NCI-H1105 treated with DMSO at 0.1 percent for 48 hours (cell line): Measurements from ENCODE around the gene MAMDC4.
"Not testable (repeated sequence)": the region's sequence is repeated elsewhere in the genome, so short reads cannot be mapped to it uniquely, and the experiment has no call there.

ENCODE experiments used
- DNase-seq: peaks from one replicate; lab custom pipeline; 2025; lab: John Stamatoyannopoulos, UW

Gene MAMDC4

DNA sequence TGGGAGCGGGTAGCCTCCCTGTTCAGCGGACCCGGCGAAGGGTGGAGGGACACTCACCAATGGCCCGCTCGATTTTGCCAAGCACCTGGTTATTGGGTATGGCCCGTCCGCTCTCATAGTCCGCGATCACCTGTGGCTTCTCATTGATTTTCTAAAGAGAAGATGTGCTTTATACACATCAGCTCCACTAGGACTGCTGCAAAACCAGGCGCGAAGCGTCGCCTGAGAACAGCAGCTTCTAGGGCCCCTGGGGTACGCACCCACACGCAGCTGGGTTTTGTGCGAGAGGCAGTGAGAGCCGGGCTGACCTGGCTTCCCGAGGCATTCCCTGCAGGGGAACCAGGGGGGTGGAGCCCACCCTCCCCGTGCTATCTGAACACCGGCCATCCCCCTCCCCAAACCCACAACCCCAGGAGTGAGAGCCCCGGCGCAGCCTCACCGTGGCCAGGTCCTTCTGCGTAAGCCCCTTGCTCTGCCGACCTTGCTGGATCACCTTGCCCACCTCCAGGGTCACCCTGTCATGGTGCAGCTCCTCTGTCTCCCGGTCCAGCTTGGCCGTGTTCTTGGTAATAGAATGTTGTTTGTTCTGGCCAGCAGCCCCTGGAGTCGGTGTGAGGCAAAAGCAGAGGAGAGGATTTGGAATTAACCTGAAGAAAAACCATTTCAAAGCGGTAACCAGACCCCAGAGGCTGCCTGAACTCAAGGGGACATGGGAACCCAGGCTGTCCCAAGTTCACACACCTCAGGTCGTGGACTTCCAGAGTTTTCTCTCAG is 10.9 kb downstream of the MAMDC4 start:
- no peak for DNase-seq

- DNase-seq = no peak
These were observed 11.6 kb downstream of the MAMDC4 start for GRCh38 chr9:136863623-136864273.

GRCh38 chr9:136865041-136865767 is 13.1 kb downstream of the MAMDC4 start:
- DNase-seq = no peak

GRCh38 chr9:136865768-136866103 is 13.6 kb downstream of the MAMDC4 start:
- DNase-seq = no peak

GRCh38 chr9:136866898-136867421 is 14.8 kb downstream of the MAMDC4 start:
- DNase-seq = not testable (repeated sequence)

DNA sequence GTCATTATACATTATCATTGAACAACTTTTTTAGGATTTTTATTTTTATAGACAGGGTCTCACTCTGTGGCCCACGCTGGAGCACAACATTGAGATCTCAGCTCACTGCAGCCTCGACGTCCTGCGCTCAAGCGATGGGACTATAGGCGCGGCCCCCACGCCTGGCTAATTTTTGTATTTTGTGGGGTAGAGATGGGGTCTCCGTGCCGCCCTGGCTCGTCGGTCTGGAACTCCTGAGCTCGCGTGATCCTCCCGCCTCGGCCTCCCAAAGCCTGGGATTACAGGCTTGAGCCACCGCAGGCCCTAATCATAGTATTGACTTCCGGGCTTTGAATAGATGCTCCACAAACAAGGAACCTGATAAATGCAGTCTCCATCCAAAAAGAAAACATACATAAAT is 15.3 kb downstream of the MAMDC4 start:
- no peak for DNase-seq

GRCh38 chr9:136867917-136868316 is 15.8 kb downstream of the MAMDC4 start:
- DNase-seq = no peak

GRCh38 chr9:136868644-136869043 is 16.5 kb downstream of the MAMDC4 start:
- no peak for DNase-seq

DNA sequence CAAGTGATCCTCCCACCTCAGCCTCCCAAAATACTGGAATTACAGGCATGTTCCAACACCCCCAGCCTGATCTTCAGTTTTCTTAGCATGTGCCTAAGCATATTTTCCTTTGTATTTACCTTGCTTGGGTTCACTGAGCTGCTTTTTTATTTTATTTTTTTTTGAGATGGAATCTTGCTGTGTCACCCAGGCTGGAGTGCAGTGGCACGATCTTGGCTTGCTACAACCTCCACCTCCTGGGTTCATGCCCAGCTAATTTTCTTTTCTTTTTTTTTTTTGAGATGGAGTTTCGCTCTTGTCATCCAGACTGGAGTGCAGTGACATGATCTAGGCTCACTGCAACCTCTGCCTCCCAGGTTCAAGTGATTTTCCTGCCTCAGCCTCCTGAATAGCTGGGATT is 17.5 kb downstream of the MAMDC4 start:
- DNase-seq = not testable (repeated sequence)

DNA sequence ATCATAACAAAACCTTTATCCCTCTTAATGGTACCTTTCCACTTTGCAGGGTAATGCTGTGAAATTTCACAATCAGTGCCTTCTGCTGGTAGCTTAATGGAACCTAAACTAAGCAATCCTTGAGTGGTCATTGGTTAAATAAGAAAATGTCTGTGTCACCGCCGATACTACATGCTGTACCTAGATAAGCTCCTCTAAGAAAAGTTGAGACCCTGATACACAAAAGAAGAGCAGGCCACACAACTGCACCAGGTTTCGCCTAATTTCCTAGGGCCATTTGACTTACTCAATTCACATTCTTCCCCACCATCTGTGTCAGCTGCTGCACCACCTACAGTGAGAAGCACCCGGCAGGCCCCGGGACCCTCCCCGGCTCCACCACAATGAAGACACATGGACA is 23.0 kb downstream of the MAMDC4 start:
- no peak for DNase-seq

DNA sequence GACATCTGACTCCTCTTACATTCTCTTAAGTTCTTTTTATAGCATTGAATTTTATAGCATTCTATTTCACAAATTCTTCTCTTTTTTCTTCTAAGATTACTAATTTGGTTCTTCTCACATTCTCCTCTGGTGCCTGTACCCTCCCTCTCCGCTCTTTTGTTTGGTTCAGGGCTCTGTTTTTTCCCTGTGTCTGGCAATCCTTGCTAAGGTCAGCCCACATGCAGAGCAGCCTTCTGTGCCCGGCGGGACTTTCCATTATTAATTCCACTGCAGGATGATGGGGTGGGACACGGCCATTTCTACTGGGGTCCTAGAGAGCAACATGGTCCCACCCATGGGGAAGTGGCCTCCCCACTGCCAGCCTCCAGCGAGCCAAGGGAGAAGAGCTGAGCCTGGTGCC is 24.3 kb downstream of the MAMDC4 start:
- no peak for DNase-seq

DNA sequence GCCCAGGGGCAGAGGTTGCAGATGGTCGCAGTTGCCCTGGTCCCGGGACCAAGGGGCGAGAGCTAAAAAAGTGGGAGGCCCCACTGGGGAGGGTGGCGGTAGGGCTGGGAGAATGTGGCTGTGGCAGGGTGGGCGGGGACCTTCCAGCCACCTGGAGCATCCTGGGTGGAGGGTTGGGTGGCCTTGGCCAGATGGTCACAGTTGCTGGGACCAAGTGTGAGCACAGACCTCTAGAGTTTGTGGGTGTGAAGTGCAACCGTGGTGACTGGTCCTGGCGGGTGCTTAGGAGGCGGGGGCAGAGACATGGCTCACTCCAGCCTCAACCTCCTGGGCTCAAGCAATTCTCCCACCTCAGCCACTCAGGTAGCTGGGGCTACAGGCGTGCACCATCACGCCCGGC is 28.5 kb downstream of the MAMDC4 start:
- no peak for DNase-seq

- DNase-seq = no peak
These were observed 29.6 kb downstream of the MAMDC4 start for GRCh38 chr9:136881691-136882108.

GRCh38 chr9:136882109-136882946 is 30.2 kb downstream of the MAMDC4 start:
- no peak for DNase-seq

DNA sequence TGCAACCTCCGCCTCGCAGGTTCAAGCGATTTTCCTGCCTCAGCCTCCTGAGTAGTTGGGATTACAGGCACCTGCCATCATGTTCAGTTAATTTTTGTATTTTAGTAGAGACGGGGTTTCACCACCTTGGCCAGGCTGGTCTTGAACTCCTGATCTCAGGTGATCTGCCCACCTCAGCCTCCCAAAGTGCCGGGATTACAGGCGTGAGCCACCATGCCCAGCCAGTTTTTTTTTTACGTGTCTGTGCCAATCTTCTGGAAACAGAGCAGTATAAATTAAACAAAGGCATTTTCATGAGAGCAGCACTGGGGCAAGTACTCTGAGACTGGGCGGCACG is 30.8 kb downstream of the MAMDC4 start:
- not testable (repeated sequence) for DNase-seq

DNA sequence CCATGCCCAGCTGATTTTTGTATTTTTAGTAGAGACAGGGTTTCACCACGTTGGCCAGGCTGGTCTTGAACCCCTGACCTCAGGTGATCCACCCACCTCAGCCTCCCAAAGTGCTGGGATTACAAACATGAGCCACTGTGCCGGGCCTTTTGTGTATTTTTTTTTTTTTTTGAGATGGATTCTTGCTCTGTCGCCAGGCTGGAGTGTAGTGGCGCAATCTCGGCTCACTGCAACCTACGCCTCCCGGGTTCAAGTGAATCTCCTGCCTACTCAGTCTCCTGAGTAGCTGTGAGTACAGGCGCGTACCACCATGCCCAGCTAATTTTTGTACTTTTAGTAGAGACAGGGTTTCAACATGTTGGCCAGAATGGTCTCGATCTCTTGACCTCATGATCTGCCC is 31.5 kb downstream of the MAMDC4 start:
- not testable (repeated sequence) for DNase-seq

GRCh38 chr9:136885950-136886578 is 33.9 kb downstream of the MAMDC4 start, which contains the start of gene TRAF2:
Gene TRAF2 (plus strand): TSS chr9:136886516. CDS start chr9:136898741, 12,225 bp downstream.
- peak; percentile 95 for DNase-seq

DNA sequence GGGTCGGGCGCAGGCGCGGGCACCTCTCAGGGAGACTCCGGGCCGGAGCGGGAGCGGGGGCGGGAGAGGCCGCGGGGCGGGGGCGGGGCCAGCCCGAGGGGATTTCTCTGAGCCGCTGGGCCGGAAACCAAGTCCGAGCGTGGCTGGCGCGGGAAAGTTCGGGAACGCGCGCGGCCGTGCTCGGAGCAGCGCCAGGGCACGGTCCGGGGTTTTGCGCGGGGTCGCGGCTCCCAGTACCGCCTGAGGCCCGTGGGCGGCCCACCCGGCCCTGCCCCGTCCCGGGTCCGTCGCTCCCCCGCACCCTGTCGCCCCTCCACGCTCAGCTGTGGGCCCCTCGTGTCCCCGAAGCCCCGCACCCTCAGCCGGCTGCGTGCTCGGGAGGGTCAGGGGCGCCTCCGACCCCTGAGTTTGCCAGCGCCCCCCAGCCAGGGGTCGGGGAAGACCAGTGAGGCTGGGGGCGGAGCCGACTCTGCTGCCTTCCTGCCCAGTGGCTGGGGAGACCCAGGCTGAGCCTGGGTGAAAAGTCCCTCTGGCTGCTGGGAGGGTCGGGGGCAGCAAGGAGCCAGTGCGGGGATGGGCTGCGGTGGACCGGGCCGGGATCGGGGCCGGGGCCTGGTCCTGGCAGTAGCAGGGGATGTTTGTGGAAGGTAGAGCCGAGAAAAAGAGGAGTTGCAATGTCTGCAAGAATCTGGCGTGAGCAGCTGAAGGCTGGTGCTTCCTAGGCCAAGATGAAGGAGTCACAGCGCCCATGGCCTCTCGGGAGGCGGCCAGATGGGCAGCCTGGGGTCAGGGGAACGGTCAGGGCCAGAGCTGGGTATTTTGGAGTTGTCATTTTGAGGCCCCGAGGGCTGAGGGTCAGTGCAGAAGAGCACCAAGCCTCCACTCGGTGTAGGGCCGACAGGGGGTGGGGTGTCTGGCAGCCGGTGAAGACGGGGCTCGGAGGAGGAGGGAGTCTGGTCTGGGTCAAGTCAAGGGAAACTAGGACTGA is 34.8 kb downstream of the MAMDC4 start:
- DNase-seq = no peak

GRCh38 chr9:136888454-136888853 is 36.3 kb downstream of the MAMDC4 start:
- DNase-seq = no peak

GRCh38 chr9:136889858-136890257 is 37.7 kb downstream of the MAMDC4 start:
- no peak for DNase-seq
